HEK293 (cell line): ENCODE data around the gene GRB7.

ENCODE experiments used
- CTCF ChIA-PET: fragments of 350-600 bp; formaldehyde crosslinking; extraction: SDS; loops from one replicate; lab custom pipeline; 2021; ENCODE audit warnings: antibody characterized with exemption; lab: Yijun Ruan, JAX
- POLR2A ChIA-PET: fragments of 300-600 bp; formaldehyde crosslinking; extraction: SDS; loops from one replicate; lab custom pipeline; 2020; ENCODE audit warnings: antibody characterized with exemption, inconsistent platforms; lab: Yijun Ruan, JAX
- H3K27ac ChIP-seq: fragments of 200-500 bp; sonication (Bioruptor generic); 2 replicates; pipeline ENCODE4 v1.5.1; 2014; ENCODE audit warnings: low read depth, low read length, control low read depth, inconsistent platforms; ENCODE audit errors: extremely low read depth
- H3K36me3 ChIP-seq, 2 experiments: fragments of 200-500 bp in 1 of 2; sonication (Bioruptor generic) in 1 of 2; 1 replicate in 1 of 2; 2 replicates in 1 of 2; pipeline ENCODE4 v1.5.1; 2014 to 2017; ENCODE audit warnings: inconsistent platforms in 2 of 2, low read length in 2 of 2; ENCODE audit not compliant: control insufficient read depth in 2 of 2, insufficient read depth in 1 of 2
- H3K4me1 ChIP-seq: fragments of 200-500 bp; sonication (Bioruptor generic); 2 replicates; pipeline ENCODE4 v1.5.1; 2014; ENCODE audit warnings: mild to moderate bottlenecking, low read length, inconsistent platforms; ENCODE audit not compliant: control insufficient read depth, insufficient read depth
- H3K4me3 ChIP-seq: 2 replicates; pipeline ENCODE4 v1.5.1; 2011; ENCODE audit warnings: low read depth, mild to moderate bottlenecking, control low read depth, low read length, moderate library complexity
- H3K9me3 ChIP-seq: fragments of 200-500 bp; sonication (Bioruptor generic); 2 replicates; pipeline ENCODE4 v1.5.1; 2014; ENCODE audit warnings: low read depth, low read length, inconsistent platforms; ENCODE audit not compliant: control insufficient read depth, insufficient read depth
- EGR2 ChIP-seq: fragments of 450-650 bp; formaldehyde crosslinking; IDR thresholded peaks from 2 replicates; pipeline ENCODE4 v1.5.1; 2016; ENCODE audit warnings: low read depth, missing biosample characterization, missing genetic modification characterization
- REPIN1 ChIP-seq: fragments of 450-650 bp; formaldehyde crosslinking; IDR thresholded peaks from 2 replicates; pipeline ENCODE4 v1.5.1; 2017; ENCODE audit warnings: missing biosample characterization, missing genetic modification characterization, low read depth
- SALL2 ChIP-seq: fragments of 450-650 bp; formaldehyde crosslinking; IDR thresholded peaks from 2 replicates; pipeline ENCODE4 v1.5.0; 2017; ENCODE audit warnings: missing biosample characterization, mild to moderate bottlenecking, missing genetic modification characterization, borderline replicate concordance
- SCRT1 ChIP-seq: fragments of 450-650 bp; formaldehyde crosslinking; IDR thresholded peaks from 2 replicates; pipeline ENCODE4 v1.5.1; 2016; ENCODE audit warnings: missing biosample characterization, missing genetic modification characterization, borderline replicate concordance
- SCRT2 ChIP-seq: fragments of 450-650 bp; formaldehyde crosslinking; IDR thresholded peaks from 2 replicates; pipeline ENCODE4 v1.5.1; 2016; ENCODE audit warnings: missing biosample characterization, missing genetic modification characterization
- SETDB1 ChIP-seq: IDR thresholded peaks from one replicate; pipeline ENCODE4 v1.6.1; 2017; ENCODE audit warnings: mild to moderate bottlenecking, low read length, moderate library complexity, mixed read lengths; ENCODE audit not compliant: insufficient read length
- SP3 ChIP-seq: fragments of 450-650 bp; formaldehyde crosslinking; IDR thresholded peaks from 2 replicates; pipeline ENCODE4 v1.5.1; 2016; ENCODE audit warnings: missing biosample characterization, missing genetic modification characterization
- ZFHX2 ChIP-seq: fragments of 450-650 bp; formaldehyde crosslinking; conservative IDR thresholded peaks from 2 replicates; pipeline ENCODE4 v1.5.1; 2016; ENCODE audit warnings: missing biosample characterization, missing genetic modification characterization
- ZFP3 ChIP-seq: fragments of 450-650 bp; formaldehyde crosslinking; IDR thresholded peaks from 2 replicates; pipeline ENCODE4 v1.5.1; 2016; ENCODE audit warnings: low read depth, missing biosample characterization, missing genetic modification characterization
- ZIC2 ChIP-seq: fragments of 450-650 bp; formaldehyde crosslinking; IDR thresholded peaks from 2 replicates; pipeline ENCODE4 v1.5.1; 2016; ENCODE audit warnings: missing biosample characterization, missing genetic modification characterization
- ZNF354C ChIP-seq: fragments of 450-650 bp; formaldehyde crosslinking; IDR thresholded peaks from 2 replicates; pipeline ENCODE4 v1.5.1; 2016; ENCODE audit warnings: missing biosample characterization, missing genetic modification characterization, low read depth, borderline replicate concordance
- ZNF473 ChIP-seq: fragments of 450-650 bp; formaldehyde crosslinking; IDR thresholded peaks from 2 replicates; pipeline ENCODE4 v1.5.1; 2017; ENCODE audit warnings: missing biosample characterization, missing genetic modification characterization
- ZNF48 ChIP-seq: fragments of 450-650 bp; formaldehyde crosslinking; IDR thresholded peaks from 2 replicates; pipeline ENCODE4 v1.5.1; 2016; ENCODE audit warnings: missing biosample characterization, missing genetic modification characterization
- ZNF530 ChIP-seq: fragments of 450-650 bp; formaldehyde crosslinking; IDR thresholded peaks from 2 replicates; pipeline ENCODE4 v1.5.1; 2016; ENCODE audit warnings: low read depth, missing biosample characterization, missing genetic modification characterization
- ZNF548 ChIP-seq: fragments of 450-650 bp; formaldehyde crosslinking; IDR thresholded peaks from 2 replicates; pipeline ENCODE4 v1.5.1; 2016; ENCODE audit warnings: missing biosample characterization, missing genetic modification characterization
- ZNF561 ChIP-seq: fragments of 450-650 bp; IDR thresholded peaks from 2 replicates; pipeline ENCODE4 v1.5.1; 2018; ENCODE audit warnings: missing biosample characterization, missing genetic modification characterization, borderline replicate concordance
- TF ChIP-seq, protein P1 (sequence below): fragments of 450-650 bp; formaldehyde crosslinking; IDR thresholded peaks from 2 replicates; pipeline ENCODE4 v1.5.1; 2016; ENCODE audit warnings: missing biosample characterization, missing genetic modification characterization, borderline replicate concordance
- TF ChIP-seq, protein P2 (sequence below): fragments of 450-650 bp; IDR thresholded peaks from 2 replicates; pipeline ENCODE4 v1.5.1; 2018; ENCODE audit warnings: missing biosample characterization, missing genetic modification characterization
- TF ChIP-seq, protein P3 (sequence below): fragments of 450-650 bp; formaldehyde crosslinking; IDR thresholded peaks from 2 replicates; pipeline ENCODE4 v1.5.1; 2016; ENCODE audit warnings: missing biosample characterization, missing genetic modification characterization
- TF ChIP-seq, protein P4 (sequence below): fragments of 450-650 bp; formaldehyde crosslinking; IDR thresholded peaks from 2 replicates; pipeline ENCODE4 v1.5.1; 2016; ENCODE audit warnings: missing biosample characterization, missing genetic modification characterization

Gene GRB7

DNA sequence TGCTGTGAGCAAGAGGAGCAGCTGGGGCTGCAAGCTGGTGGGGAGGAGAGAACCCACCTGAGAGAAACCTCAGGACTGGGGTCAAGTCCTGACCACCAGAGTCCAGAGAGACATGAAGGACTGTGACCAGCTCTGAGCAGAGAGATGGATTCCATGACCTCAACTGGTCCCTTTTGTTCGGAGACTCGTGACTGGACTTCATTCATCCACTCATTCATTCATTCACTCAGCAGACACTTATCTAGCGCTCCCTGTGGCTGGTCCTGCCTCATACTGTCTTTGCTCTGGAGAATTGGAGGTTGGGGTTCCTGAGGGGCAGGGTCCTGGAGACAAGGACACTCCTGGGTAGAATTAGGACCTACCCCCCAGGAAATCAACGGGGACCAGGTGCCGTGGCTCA lies 33.8 kb upstream of the GRB7 start (continued):
- TF ChIP-seq, protein P1, sequence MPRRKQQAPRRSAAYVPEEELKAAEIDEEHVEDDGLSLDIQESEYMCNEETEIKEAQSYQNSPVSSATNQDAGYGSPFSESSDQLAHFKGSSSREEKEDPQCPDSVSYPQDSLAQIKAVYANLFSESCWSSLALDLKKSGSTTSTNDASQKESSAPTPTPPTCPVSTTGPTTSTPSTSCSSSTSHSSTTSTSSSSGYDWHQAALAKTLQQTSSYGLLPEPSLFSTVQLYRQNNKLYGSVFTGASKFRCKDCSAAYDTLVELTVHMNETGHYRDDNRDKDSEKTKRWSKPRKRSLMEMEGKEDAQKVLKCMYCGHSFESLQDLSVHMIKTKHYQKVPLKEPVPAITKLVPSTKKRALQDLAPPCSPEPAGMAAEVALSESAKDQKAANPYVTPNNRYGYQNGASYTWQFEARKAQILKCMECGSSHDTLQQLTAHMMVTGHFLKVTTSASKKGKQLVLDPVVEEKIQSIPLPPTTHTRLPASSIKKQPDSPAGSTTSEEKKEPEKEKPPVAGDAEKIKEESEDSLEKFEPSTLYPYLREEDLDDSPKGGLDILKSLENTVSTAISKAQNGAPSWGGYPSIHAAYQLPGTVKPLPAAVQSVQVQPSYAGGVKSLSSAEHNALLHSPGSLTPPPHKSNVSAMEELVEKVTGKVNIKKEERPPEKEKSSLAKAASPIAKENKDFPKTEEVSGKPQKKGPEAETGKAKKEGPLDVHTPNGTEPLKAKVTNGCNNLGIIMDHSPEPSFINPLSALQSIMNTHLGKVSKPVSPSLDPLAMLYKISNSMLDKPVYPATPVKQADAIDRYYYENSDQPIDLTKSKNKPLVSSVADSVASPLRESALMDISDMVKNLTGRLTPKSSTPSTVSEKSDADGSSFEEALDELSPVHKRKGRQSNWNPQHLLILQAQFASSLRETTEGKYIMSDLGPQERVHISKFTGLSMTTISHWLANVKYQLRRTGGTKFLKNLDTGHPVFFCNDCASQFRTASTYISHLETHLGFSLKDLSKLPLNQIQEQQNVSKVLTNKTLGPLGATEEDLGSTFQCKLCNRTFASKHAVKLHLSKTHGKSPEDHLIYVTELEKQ = no peak
- TF ChIP-seq, protein P2, sequence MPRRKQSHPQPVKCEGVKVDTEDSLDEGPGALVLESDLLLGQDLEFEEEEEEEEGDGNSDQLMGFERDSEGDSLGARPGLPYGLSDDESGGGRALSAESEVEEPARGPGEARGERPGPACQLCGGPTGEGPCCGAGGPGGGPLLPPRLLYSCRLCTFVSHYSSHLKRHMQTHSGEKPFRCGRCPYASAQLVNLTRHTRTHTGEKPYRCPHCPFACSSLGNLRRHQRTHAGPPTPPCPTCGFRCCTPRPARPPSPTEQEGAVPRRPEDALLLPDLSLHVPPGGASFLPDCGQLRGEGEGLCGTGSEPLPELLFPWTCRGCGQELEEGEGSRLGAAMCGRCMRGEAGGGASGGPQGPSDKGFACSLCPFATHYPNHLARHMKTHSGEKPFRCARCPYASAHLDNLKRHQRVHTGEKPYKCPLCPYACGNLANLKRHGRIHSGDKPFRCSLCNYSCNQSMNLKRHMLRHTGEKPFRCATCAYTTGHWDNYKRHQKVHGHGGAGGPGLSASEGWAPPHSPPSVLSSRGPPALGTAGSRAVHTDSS = no peak
- TF ChIP-seq SETDB1 = no peak

DNA sequence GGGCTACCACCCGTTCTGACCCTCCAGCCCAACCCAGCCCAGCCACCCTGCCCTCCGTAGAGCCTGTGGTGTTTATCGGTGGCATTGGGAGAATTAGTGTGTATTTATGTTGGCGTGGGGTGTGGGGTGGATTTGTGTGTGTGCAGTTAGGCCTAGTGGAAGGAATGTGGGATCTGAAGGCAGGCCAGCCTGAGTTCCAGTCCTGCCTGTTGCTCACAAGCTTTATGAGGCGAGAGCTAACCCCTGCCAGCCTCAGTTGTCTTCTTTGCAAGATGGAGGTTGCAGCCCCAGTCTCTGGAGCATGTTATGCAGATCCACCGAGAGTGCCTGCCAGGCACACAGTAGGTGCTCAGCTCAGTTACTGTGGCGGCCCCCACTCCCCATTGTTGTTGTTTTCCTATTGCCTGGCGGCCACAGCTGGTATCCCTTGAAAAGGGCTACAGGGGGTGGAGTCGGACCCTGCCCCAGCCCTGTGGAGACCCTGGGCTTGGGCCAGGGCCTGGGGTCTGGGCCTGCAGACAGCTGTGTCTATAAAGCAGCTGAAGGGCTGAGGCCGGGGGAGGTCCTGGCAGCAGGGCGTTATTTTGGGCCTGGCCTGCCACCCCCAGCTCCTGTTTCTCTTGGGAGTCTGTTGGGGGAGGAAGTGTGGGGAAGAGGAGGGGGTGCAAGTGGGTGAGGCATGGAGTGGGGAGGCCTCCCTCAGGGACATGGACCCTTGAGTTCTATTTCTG lies 32.8 kb upstream of the GRB7 start:
- ChIA-PET POLR2A (no interaction called here), CTCF (no interaction called here)
- Histone ChIP-seq H3K4me1 (peaks cover 9% of the 10 kb centered on the region; the same call in 1 of the 2 replicates), H3K4me3 (no peak overlapping the region), H3K36me3 (peaks cover 7 to 51% of the 10 kb centered on the region in 2 experiments), H3K9me3 (no peaks in the 10 kb centered on the region), H3K27ac (no peak overlapping the region)
- TF ChIP-seq SCRT2 (tag by site-specific recombination) (peak; percentile 88), SCRT1 (peak; percentile 57; the same call in 1 of the 2 replicates), SP3 (tag by site-specific recombination) (no peak), ZIC2 (peak; percentile 58), SALL2 (tag by site-specific recombination) (no peak), EGR2 (tag by site-specific recombination) (peak; percentile 78), ZFHX2 (tag by site-specific recombination) (peak; percentile 67)
- TF ChIP-seq, protein P3, sequence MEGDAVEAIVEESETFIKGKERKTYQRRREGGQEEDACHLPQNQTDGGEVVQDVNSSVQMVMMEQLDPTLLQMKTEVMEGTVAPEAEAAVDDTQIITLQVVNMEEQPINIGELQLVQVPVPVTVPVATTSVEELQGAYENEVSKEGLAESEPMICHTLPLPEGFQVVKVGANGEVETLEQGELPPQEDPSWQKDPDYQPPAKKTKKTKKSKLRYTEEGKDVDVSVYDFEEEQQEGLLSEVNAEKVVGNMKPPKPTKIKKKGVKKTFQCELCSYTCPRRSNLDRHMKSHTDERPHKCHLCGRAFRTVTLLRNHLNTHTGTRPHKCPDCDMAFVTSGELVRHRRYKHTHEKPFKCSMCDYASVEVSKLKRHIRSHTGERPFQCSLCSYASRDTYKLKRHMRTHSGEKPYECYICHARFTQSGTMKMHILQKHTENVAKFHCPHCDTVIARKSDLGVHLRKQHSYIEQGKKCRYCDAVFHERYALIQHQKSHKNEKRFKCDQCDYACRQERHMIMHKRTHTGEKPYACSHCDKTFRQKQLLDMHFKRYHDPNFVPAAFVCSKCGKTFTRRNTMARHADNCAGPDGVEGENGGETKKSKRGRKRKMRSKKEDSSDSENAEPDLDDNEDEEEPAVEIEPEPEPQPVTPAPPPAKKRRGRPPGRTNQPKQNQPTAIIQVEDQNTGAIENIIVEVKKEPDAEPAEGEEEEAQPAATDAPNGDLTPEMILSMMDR (tag by site-specific recombination) = peak; percentile 48; the same call in 1 of the 2 replicates

DNA sequence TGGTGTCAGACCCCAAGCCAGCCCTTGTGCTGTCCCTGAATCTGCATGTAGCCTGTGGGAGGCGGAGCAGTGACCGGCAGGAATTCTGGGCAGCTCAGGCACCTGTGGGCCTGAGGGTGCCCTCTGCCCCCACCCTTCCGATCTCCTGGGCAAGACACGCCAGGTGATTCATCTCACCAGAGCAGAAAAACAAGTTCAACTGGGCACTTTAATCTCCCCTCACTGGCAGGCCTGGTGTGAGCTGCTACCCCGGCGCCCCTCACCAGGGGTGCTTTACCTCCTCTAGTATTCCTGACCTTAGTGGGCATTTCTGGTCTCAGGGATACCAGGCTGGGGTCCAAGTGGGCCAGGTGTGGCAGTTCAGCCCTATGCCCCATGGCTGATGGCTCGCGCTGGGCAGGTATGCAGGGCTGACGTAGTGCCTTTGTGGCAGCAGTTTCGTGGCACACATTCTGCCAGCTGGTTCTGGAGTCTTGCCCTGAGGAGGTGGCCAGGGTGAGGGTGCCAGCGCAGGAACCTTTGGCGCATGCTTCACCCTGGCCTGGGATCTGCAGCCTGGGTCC lies 31.9 kb upstream of the GRB7 start:
- Histone ChIP-seq H3K9me3 (no peaks in the 10 kb centered on the region), H3K36me3 (peaks cover 7 to 60% of the 10 kb centered on the region in 2 experiments), H3K4me1 (peaks cover 9% of the 10 kb centered on the region; the same call in 1 of the 2 replicates), H3K4me3 (no peak overlapping the region)
- ChIA-PET POLR2A (interaction anchor here (0.6 kb wide), 1 partner anchor 46 kb away, joined by 3 read pairs; no protein-coding TSS in a partner anchor), CTCF (no interaction called here)
- TF ChIP-seq, protein P4, sequence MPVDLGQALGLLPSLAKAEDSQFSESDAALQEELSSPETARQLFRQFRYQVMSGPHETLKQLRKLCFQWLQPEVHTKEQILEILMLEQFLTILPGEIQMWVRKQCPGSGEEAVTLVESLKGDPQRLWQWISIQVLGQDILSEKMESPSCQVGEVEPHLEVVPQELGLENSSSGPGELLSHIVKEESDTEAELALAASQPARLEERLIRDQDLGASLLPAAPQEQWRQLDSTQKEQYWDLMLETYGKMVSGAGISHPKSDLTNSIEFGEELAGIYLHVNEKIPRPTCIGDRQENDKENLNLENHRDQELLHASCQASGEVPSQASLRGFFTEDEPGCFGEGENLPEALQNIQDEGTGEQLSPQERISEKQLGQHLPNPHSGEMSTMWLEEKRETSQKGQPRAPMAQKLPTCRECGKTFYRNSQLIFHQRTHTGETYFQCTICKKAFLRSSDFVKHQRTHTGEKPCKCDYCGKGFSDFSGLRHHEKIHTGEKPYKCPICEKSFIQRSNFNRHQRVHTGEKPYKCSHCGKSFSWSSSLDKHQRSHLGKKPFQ (tag by site-specific recombination) = no peak
- TF ChIP-seq REPIN1 (tag by site-specific recombination) = no peak
- TF ChIP-seq ZNF548 (tag by site-specific recombination) = no peak
- no peak for TF ChIP-seq ZNF530
- no peak for TF ChIP-seq ZNF48
- no peak for TF ChIP-seq ZNF473 (tag by site-specific recombination)
- no peak for TF ChIP-seq ZNF561 (tag by site-specific recombination)
- TF ChIP-seq ZFP3 (tag by site-specific recombination) = no peak
- no peak for TF ChIP-seq ZNF354C (tag by site-specific recombination)
- TF ChIP-seq, all 188 proteins: peak for 0
- no peak overlapping the region for H3K27ac ChIP-seq
